DND-41 (cell line): ENCODE measurements around the gene CD164.

Experiments used
- CTCF ChIP-seq: IDR thresholded peaks from 2 replicates; pipeline ENCODE4 v1.5.1; 2012; ENCODE audit warnings: borderline replicate concordance, low read length, moderate library complexity, mild to moderate bottlenecking; ENCODE audit not compliant: poor library complexity, severe bottlenecking; ENCODE audit errors: extremely low read depth
- EZH2 ChIP-seq: IDR thresholded peaks from 3 replicates; pipeline ENCODE4 v1.6.1; 2012; ENCODE audit warnings: borderline replicate concordance, low read depth, mild to moderate bottlenecking, moderate library complexity, low read length, inconsistent platforms; ENCODE audit not compliant: severe bottlenecking

- TF ChIP-seq CTCF (no peak), EZH2 (no peak)
These were observed 60.5 kb downstream of the CD164 start for GRCh38 chr6:109321752-109322151.
